ENCODE data around the gene THOC1.
"Not testable (repeated sequence)": the region's sequence is repeated elsewhere in the genome, so short reads cannot be mapped to it uniquely, and the experiment has no call there.

Gene THOC1

GRCh38 chr18:295756-296490 is 28.1 kb upstream of the THOC1 start:
- no peak overlapping the region for H3K4me3 ChIP-seq (replicated peaks; ENCODE audit: low read depth, low read length)
- TF ChIP-seq CTCF (IDR thresholded peaks at IDR 0.05; ENCODE audit: low read length, missing control alignments): no peak
- DNase-seq (ENCODE audit: low read depth): peak; percentile 38

GRCh38 chr18:294566-294965 is 26.7 kb upstream of the THOC1 start:
- H3K4me3 ChIP-seq (replicated peaks; ENCODE audit: low read depth, low read length): no peak overlapping the region
- TF ChIP-seq CTCF (IDR thresholded peaks at IDR 0.05; ENCODE audit: low read length, missing control alignments): no peak
- no peak for DNase-seq (ENCODE audit: low read depth)

- no peak for TF ChIP-seq CTCF (IDR thresholded peaks at IDR 0.05; ENCODE audit: low read length, missing control alignments)
- DNase-seq (ENCODE audit: low read depth): peak; percentile 58
- no peak overlapping the region for H3K4me3 ChIP-seq (replicated peaks; ENCODE audit: low read depth, low read length)
Measured at GRCh38 chr18:293536-293935, 25.7 kb upstream of the THOC1 start.

- peak; percentile 44 for TF ChIP-seq CTCF (IDR thresholded peaks at IDR 0.05; ENCODE audit: low read length, missing control alignments)
- no peak overlapping the region for H3K4me3 ChIP-seq (replicated peaks; ENCODE audit: low read depth, low read length)
- peak; percentile 21 for DNase-seq (ENCODE audit: low read depth)
Measured at GRCh38 chr18:292271-292670, 24.4 kb upstream of the THOC1 start.

- not testable (repeated sequence) for DNase-seq (ENCODE audit: low read depth); H3K4me3 ChIP-seq (replicated peaks; ENCODE audit: low read depth, low read length)
Measured at GRCh38 chr18:289970-290369, 22.1 kb upstream of the THOC1 start.

GRCh38 chr18:289026-289425 is 21.2 kb upstream of the THOC1 start:
- H3K4me3 ChIP-seq (replicated peaks; ENCODE audit: low read depth, low read length): no peak overlapping the region
- TF ChIP-seq CTCF (IDR thresholded peaks at IDR 0.05; ENCODE audit: low read length, missing control alignments): no peak
- no peak for DNase-seq (ENCODE audit: low read depth)

- no peak overlapping the region for H3K4me3 ChIP-seq (replicated peaks; ENCODE audit: low read depth, low read length)
- DNase-seq (ENCODE audit: low read depth): peak; percentile 66
- TF ChIP-seq CTCF (IDR thresholded peaks at IDR 0.05; ENCODE audit: low read length, missing control alignments): peak; percentile 70
Measured at GRCh38 chr18:286515-287310, 18.9 kb upstream of the THOC1 start.

Data from fibroblast of pulmonary artery (primary cell).